GM23338 (cell line): ENCODE data around the gene SNX30. TPM values are rescaled to one million over a fixed set of nuclear protein-coding genes. Genes with fewer than 3 reads are reported as not detected.

Source experiments
- ATAC-seq: fragments of 200-7000 bp; cut with Tn5 transposase; 3 replicates; pipeline ENCODE4 v1.9.1; 2020
- DNase-seq: peaks from one replicate; pipeline ENCODE4 v3.0.0-alpha.2; 2015; ENCODE audit warnings: low spot score
- H2AFZ ChIP-seq: fragments of 200-600 bp; sonication (generic); 2 replicates; pipeline ENCODE4 v1.8.0; 2016; ENCODE audit warnings: antibody characterized with exemption, mild to moderate bottlenecking, moderate library complexity
- H3F3A ChIP-seq: fragments of 200-600 bp; sonication (generic); replicated peaks from 2 replicates; pipeline ENCODE4 v1.8.0; 2017; ENCODE audit warnings: antibody characterized with exemption, mixed run types, low read depth
- H3K27ac ChIP-seq: fragments of 200-600 bp; sonication (generic); 2 replicates; pipeline ENCODE4 v1.6.1; 2016; ENCODE audit warnings: low read depth
- H3K27me3 ChIP-seq: fragments of 200-600 bp; sonication (generic); 2 replicates; pipeline ENCODE4 v1.8.0; 2016; ENCODE audit warnings: mild to moderate bottlenecking, mixed run types, moderate library complexity; ENCODE audit not compliant: insufficient read depth
- H3K36me3 ChIP-seq: fragments of 200-600 bp; sonication (generic); 2 replicates; pipeline ENCODE4 v1.8.0; 2016; ENCODE audit warnings: mild to moderate bottlenecking; ENCODE audit not compliant: insufficient read depth
- H3K4me1 ChIP-seq: fragments of 200-600 bp; sonication (generic); 2 replicates; pipeline ENCODE4 v1.8.0; 2016; ENCODE audit warnings: mild to moderate bottlenecking, moderate library complexity; ENCODE audit not compliant: insufficient read depth
- H3K4me2 ChIP-seq: fragments of 200-600 bp; sonication (generic); 2 replicates; pipeline ENCODE4 v1.7.1; 2017; ENCODE audit warnings: mixed run types
- H3K4me3 ChIP-seq: fragments of 200-600 bp; sonication (generic); 2 replicates; pipeline ENCODE4 v1.6.1; 2016; ENCODE audit warnings: mixed run types
- H3K79me2 ChIP-seq: fragments of 200-600 bp; sonication (generic); replicated peaks from 2 replicates; pipeline ENCODE4 v1.8.0; 2017; ENCODE audit warnings: mild to moderate bottlenecking; ENCODE audit not compliant: insufficient read depth
- H3K9me2 ChIP-seq: fragments of 200-600 bp; sonication (generic); 2 replicates; pipeline ENCODE4 v1.8.0; 2017; ENCODE audit not compliant: insufficient read depth
- H4K20me1 ChIP-seq: fragments of 200-600 bp; sonication (generic); replicated peaks from 2 replicates; pipeline ENCODE4 v1.8.0; 2017; ENCODE audit warnings: mild to moderate bottlenecking; ENCODE audit not compliant: insufficient read depth
- H3K27ac Mint-ChIP-seq: 2 replicates; pipeline ENCODE4 v1.8.0; 2020; ENCODE audit warnings: inconsistent platforms, mild to moderate bottlenecking, moderate library complexity, mixed read lengths
- H3K27me3 Mint-ChIP-seq: 3 replicates; pipeline ENCODE4 v1.8.0; 2022; ENCODE audit warnings: low read depth, mild to moderate bottlenecking, moderate library complexity, mixed read lengths, inconsistent platforms; ENCODE audit not compliant: insufficient read depth, poor library complexity
- H3K36me3 Mint-ChIP-seq: 3 replicates; pipeline ENCODE4 v1.8.0; 2021; ENCODE audit warnings: low read depth, mild to moderate bottlenecking, inconsistent platforms, moderate library complexity, mixed read lengths
- H3K4me1 Mint-ChIP-seq: 3 replicates; pipeline ENCODE4 v1.8.0; 2020; ENCODE audit warnings: mild to moderate bottlenecking, inconsistent platforms, mixed read lengths
- H3K4me3 Mint-ChIP-seq: 3 replicates; pipeline ENCODE4 v1.8.0; 2021; ENCODE audit warnings: moderate library complexity, mild to moderate bottlenecking, inconsistent platforms, mixed read lengths
- H3K9me3 Mint-ChIP-seq: 3 replicates; pipeline ENCODE4 v1.8.0; 2020; ENCODE audit warnings: moderate library complexity, mild to moderate bottlenecking, inconsistent platforms, mixed read lengths
- CREB1 ChIP-seq: fragments of 250-450 bp; sonication (Bioruptor Pico); IDR thresholded peaks from 2 replicates; pipeline ENCODE4 v1.5.0; 2020; ENCODE audit warnings: low read depth, mild to moderate bottlenecking, moderate library complexity
- CTCF ChIP-seq, 2 experiments: fragments of 200-600 bp in 1 of 2; sonication (generic) in 1 of 2; conservative IDR thresholded peaks; 2 replicates each; pipeline versions ENCODE4 v1.5.1 to v1.6.1; 2016 to 2017; ENCODE audit warnings: antibody characterized with exemption in 2 of 2, low read depth in 2 of 2, mild to moderate bottlenecking in 2 of 2, moderate library complexity in 1 of 2
- ETS1 ChIP-seq: IDR thresholded peaks from 2 replicates; pipeline ENCODE4 v1.6.1; 2016; ENCODE audit warnings: antibody characterized with exemption
- EZH2phosphoT487 ChIP-seq: fragments of 200-600 bp; sonication (generic); IDR thresholded peaks from one replicate; pipeline ENCODE4 v1.8.1; 2018; ENCODE audit warnings: antibody characterized with exemption; ENCODE audit not compliant: unreplicated experiment
- JUNB ChIP-seq: IDR thresholded peaks from one replicate; pipeline ENCODE4 v1.6.1; 2016; ENCODE audit warnings: antibody characterized with exemption; ENCODE audit not compliant: unreplicated experiment
- NANOG ChIP-seq: IDR thresholded peaks from 2 replicates; pipeline ENCODE4 v1.6.1; 2016; ENCODE audit warnings: antibody characterized with exemption, borderline replicate concordance
- STAT1 ChIP-seq: IDR thresholded peaks from one replicate; pipeline ENCODE4 v1.6.1; 2016; ENCODE audit warnings: antibody characterized with exemption; ENCODE audit not compliant: unreplicated experiment
- ZNF114 ChIP-seq: fragments of 250-450 bp; sonication (Bioruptor Pico); IDR thresholded peaks from 2 replicates; pipeline ENCODE4 v1.5.0; 2020; ENCODE audit warnings: mild to moderate bottlenecking, moderate library complexity
- ZNF331 ChIP-seq: fragments of 250-450 bp; sonication (Bioruptor Pico); IDR thresholded peaks from 2 replicates; pipeline ENCODE4 v1.5.0; 2020; ENCODE audit warnings: low read depth, mild to moderate bottlenecking, moderate library complexity
- polyA plus RNA-seq: library from polyadenylated mRNA; unstranded; fragments of >200 nt; fragmentation: Nextera tagmentation; extraction: Ambion mirVana; gene quantifications from 2 replicates; pipeline ENCODE4 v1.2.1, GENCODE V29; 2016
- total RNA-seq: library from RNA; depleted of rRNA; stranded (reverse); fragments of >200 nt; shearing (Covaris generic); gene quantifications from 2 replicates; pipeline ENCODE4 v1.2.3, GENCODE V29; 2014
- TF ChIP-seq, protein P1 (sequence below): IDR thresholded peaks from one replicate; pipeline ENCODE4 v1.6.1; 2018; ENCODE audit warnings: antibody characterized with exemption; ENCODE audit not compliant: unreplicated experiment

Gene SNX30
- total and polyA plus RNA-seq, 2 experiments from 2014 or later, result 2.1 to 17.8 TPM

- TF ChIP-seq, protein P1, sequence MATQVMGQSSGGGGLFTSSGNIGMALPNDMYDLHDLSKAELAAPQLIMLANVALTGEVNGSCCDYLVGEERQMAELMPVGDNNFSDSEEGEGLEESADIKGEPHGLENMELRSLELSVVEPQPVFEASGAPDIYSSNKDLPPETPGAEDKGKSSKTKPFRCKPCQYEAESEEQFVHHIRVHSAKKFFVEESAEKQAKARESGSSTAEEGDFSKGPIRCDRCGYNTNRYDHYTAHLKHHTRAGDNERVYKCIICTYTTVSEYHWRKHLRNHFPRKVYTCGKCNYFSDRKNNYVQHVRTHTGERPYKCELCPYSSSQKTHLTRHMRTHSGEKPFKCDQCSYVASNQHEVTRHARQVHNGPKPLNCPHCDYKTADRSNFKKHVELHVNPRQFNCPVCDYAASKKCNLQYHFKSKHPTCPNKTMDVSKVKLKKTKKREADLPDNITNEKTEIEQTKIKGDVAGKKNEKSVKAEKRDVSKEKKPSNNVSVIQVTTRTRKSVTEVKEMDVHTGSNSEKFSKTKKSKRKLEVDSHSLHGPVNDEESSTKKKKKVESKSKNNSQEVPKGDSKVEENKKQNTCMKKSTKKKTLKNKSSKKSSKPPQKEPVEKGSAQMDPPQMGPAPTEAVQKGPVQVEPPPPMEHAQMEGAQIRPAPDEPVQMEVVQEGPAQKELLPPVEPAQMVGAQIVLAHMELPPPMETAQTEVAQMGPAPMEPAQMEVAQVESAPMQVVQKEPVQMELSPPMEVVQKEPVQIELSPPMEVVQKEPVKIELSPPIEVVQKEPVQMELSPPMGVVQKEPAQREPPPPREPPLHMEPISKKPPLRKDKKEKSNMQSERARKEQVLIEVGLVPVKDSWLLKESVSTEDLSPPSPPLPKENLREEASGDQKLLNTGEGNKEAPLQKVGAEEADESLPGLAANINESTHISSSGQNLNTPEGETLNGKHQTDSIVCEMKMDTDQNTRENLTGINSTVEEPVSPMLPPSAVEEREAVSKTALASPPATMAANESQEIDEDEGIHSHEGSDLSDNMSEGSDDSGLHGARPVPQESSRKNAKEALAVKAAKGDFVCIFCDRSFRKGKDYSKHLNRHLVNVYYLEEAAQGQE, result no peak
- TF ChIP-seq CREB1 (no peak), ZNF331 (CRISPR knock-in tag) (no peak), ZNF114 (no peak), CTCF (conservative IDR thresholded peaks at IDR 0.05; ENCODE audit: low read depth in 2 of 2) (no peak), STAT1 (no peak)
Observed at GRCh38 chr9:112849363-112849922, 98.9 kb downstream of the SNX30 start (continued).

DNA sequence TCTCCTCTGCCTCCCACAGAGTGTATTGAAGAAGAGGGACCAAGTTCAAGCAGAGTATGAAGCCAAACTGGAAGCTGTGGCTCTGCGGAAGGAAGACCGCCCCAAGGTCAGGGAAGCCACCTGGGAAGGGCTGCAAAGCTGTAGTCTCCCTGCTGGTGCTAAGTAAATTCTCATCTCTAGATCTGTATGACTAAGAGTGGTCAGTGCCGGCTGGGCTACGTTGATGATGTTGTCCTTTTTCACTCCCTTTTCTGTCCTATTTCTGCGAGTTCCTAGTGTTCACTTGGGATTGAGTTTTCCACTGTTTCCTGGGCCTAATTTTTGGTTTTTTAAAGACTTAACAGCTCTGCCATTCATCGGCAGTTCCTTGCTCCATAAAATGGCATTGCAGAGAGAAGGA is 100.3 kb downstream of the SNX30 start:
- Histone ChIP-seq H2AFZ (no peak overlapping the region), H3K4me2 (no peak overlapping the region), H3K36me3 (no peaks in the 10 kb centered on the region), H3K27me3 (no peaks in the 10 kb centered on the region), H4K20me1 (no peaks in the 10 kb centered on the region; the same call in 1 of the 2 replicates), H3K4me1 (peaks cover 25% of the 10 kb centered on the region), H3K9me2 (no peaks in the 10 kb centered on the region), H3K79me2 (no peaks in the 10 kb centered on the region), H3K4me3 (no peak overlapping the region), H3F3A (no peaks in the 10 kb centered on the region), H3K27ac (no peak overlapping the region)
- Mint-ChIP-seq H3K27me3 (peaks cover under 1% of the 10 kb centered on the region), H3K27ac (no peak overlapping the region), H3K9me3 (no peaks in the 10 kb centered on the region), H3K36me3 (peaks cover 2% of the 10 kb centered on the region; the same call in 1 of the 3 replicates), H3K4me1 (peaks cover 36% of the 10 kb centered on the region), H3K4me3 (no peak overlapping the region)
- no peak for DNase-seq
- no peak for ATAC-seq
- no peak for TF ChIP-seq CTCF (conservative IDR thresholded peaks at IDR 0.05; ENCODE audit: low read depth in 2 of 2)
- TF ChIP-seq ETS1, result no peak
- no peak for TF ChIP-seq ZNF114
- no peak for TF ChIP-seq JUNB
- no peak for TF ChIP-seq NANOG
- TF ChIP-seq EZH2phosphoT487, result no peak
- no peak for TF ChIP-seq CREB1
- TF ChIP-seq, protein P1, result no peak
